ENCODE results near the gene IFI27.

IFI27 gene

DNA sequence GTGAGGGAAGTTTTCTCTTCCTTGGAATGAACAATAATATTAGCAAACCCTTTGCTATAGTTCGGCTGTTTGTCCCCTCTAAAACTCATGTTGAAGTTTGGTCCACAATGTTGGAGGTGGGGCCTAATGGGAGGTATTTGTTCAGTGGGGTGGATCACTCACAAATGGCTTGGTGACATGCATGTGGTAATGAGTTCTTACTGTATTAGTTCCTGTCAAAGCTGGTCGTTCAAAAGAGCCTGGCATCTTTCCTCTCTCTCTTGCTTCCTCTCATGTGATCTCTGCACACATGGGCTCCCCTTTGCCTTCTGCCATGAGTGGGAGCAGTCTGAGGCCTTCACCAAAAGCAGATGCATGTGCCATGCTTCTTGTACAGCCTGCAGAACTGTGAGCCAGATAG, 50.5 kb downstream of the IFI27 start:
- DNase-seq, result no peak

GRCh38 chr14:94161981-94162380, 51.4 kb downstream of the IFI27 start:
- no peak for DNase-seq

DNA sequence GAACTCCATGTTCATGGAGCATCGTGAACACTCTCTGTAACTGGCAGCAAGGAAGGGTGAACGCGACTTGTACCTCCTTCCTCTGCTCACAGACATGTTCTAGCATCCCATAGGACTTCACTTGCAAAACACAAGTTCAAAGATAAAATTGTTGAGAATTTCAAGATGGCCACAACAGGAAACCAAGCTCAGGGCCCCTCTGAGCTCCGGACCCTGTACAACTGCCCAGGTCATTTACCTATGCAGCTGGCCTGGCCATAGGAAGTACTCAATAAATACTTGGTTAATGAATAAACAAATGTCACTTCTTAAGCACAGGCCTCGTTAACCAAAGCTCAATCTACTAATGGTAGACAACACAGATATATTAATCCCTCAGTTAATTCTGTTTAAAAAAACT, 51.9 kb downstream of the IFI27 start:
- DNase-seq, result no peak

DNA sequence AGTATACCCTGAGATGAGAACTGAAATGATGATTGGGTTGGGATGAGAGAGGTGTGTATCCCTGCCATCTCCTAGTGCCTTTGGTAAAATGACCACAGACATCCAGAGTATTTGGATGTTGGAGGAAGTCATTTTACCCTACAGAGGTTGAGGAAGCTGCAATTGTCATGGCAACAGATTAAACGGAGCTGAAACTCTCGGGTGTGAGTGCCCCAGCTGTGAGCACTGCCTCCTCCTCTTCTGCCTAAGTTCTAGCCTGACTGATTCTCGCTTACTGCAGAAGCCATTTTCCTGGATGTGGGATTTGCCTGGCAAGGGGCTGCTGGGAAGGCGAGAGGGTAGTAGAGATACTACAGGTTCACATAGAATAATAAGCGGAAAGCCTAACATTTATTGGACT, 53.3 kb downstream of the IFI27 start:
- DNase-seq, result no peak

DNA sequence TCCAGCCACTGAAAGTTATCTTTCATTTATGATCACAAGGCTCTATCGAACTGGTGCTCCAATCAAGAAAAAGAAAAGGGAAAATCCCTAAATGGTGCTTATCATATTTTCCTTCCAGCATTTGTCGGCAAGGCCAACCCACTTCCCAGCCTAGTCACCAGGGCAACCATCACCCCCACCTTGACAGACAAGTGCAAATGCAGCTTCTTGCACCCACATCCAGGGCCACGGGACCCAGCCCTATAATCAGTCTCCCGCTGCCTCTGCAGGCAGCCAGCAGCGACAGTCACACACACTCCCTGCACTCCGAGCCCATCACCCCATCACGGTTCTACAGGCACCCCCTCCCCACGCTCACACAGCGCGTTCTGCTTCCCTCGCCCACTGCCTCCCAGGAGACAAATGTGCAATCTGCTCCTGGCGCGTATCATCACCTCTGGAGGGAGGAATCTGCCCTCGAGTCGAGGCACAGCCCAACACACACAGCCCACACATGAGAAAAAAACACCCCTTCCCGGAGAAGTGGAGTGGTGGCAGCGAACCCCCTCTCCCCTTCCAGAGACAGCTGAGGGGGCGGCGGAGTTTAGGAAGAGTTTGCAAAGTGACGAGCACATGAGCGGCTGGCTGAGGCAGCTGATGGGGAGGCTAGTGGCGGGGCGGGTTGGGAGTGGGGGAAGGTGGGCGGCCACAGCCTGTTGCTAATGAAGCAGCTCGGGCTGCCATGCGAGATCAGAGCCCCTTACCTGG, 54.3 kb downstream of the IFI27 start:
- DNase-seq, result no peak

- DNase-seq, result no peak
Observed at GRCh38 chr14:94165744-94166143, 55.2 kb downstream of the IFI27 start.
